Measurements from ENCODE around the gene FSTL5.

Gene FSTL5

DNA sequence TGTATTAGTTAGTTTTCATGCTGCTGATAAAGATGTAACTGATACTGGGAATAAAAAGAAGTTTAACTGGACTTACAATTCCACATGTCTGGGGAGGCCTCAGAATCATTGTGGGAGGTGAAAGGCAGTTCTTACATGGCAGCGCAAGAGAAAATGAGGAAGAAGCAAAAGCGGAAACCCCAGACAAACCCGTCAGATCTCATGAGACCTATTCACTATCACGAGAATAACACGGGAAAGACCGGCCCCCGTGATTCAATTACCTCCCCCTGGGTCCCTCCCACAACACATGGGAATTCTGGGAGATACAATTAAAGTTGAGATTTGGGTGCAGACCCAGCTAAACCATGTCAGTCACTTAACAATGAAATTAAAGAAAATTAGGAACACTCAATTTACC lies 499.1 kb downstream of the FSTL5 start:
- no peaks in the 10 kb centered on the region for H3K9me3 ChIP-seq (replicated peaks; ENCODE audit: insufficient read depth, low read length)
- TF ChIP-seq CTCF (IDR thresholded peaks at IDR 0.05; ENCODE audit: low read length) = no peak
- H3K36me3 ChIP-seq (replicated peaks; ENCODE audit: insufficient read depth, low read length) = no peaks in the 10 kb centered on the region
- H3K27me3 ChIP-seq (replicated peaks; ENCODE audit: insufficient read depth, low read length) = no peaks in the 10 kb centered on the region
- no peaks in the 10 kb centered on the region for H3K9me2 ChIP-seq (replicated peaks; ENCODE audit: insufficient read depth, low read length)
- H3K4me1 ChIP-seq (ENCODE audit: low read length) = no peaks in the 10 kb centered on the region
- no peak overlapping the region for H2AFZ ChIP-seq (ENCODE audit: low read length)
- DNase-seq = no peak
- no peak overlapping the region for H3K9ac ChIP-seq (ENCODE audit: low read length)
- no peaks in the 10 kb centered on the region for H3F3A ChIP-seq (ENCODE audit: insufficient read depth, low read length)
- no peak overlapping the region for H3K4me2 ChIP-seq (ENCODE audit: low read depth, low read length)
- H3K4me3 ChIP-seq (ENCODE audit: low read length) = no peak overlapping the region
- no peak overlapping the region for H3K27ac ChIP-seq (ENCODE audit: low read length)
- no peaks in the 10 kb centered on the region for H4K20me1 ChIP-seq (ENCODE audit: insufficient read depth, low read length)
- H3K79me2 ChIP-seq (ENCODE audit: low read length) = no peaks in the 10 kb centered on the region

DNA sequence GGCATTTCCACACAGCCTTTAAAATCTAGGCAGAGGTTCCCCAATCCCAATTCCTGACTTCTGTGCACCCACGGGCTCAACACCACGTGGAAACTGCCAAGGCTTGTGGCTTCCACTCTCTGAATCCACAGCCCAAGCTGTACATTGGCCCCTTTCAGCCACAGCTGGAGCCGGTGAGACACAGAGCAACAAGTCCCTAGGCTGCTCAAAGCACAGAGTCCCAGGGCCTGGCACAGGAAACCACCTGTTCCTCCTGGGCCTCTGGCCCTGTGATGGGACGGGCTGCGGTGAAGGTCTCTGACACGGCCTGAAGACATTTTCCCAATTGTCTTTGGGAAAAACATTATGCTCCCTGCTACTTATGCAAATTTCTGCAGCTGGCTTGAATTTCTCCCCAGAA lies 500.0 kb downstream of the FSTL5 start:
- no peak overlapping the region for H3K9ac ChIP-seq (ENCODE audit: low read length)
- H3K36me3 ChIP-seq (replicated peaks; ENCODE audit: insufficient read depth, low read length) = no peaks in the 10 kb centered on the region
- no peaks in the 10 kb centered on the region for H3K9me3 ChIP-seq (replicated peaks; ENCODE audit: insufficient read depth, low read length)
- no peak overlapping the region for H3K4me3 ChIP-seq (ENCODE audit: low read length)
- H3K79me2 ChIP-seq (ENCODE audit: low read length) = no peaks in the 10 kb centered on the region
- TF ChIP-seq CTCF (IDR thresholded peaks at IDR 0.05; ENCODE audit: low read length) = no peak
- TF ChIP-seq EZH2 (optimal IDR thresholded peaks at IDR 0.05; ENCODE audit: low read depth, low read length) = no peak
- no peak for TF ChIP-seq EZH2phosphoT487 (IDR thresholded peaks at IDR 0.05; ENCODE audit: low read length)
- H3K27ac ChIP-seq (ENCODE audit: low read length) = no peak overlapping the region
- no peak for DNase-seq
- H2AFZ ChIP-seq (ENCODE audit: low read length) = no peak overlapping the region
- no peaks in the 10 kb centered on the region for H3K27me3 ChIP-seq (replicated peaks; ENCODE audit: insufficient read depth, low read length)
- H3K9me2 ChIP-seq (replicated peaks; ENCODE audit: insufficient read depth, low read length) = no peaks in the 10 kb centered on the region
- H3F3A ChIP-seq (ENCODE audit: insufficient read depth, low read length) = no peaks in the 10 kb centered on the region
- H4K20me1 ChIP-seq (ENCODE audit: insufficient read depth, low read length) = no peaks in the 10 kb centered on the region
- no peaks in the 10 kb centered on the region for H3K4me1 ChIP-seq (ENCODE audit: low read length)
- no peak overlapping the region for H3K4me2 ChIP-seq (ENCODE audit: low read depth, low read length)

- H3K79me2 ChIP-seq (ENCODE audit: low read length) = no peaks in the 10 kb centered on the region
- no peaks in the 10 kb centered on the region for H4K20me1 ChIP-seq (ENCODE audit: insufficient read depth, low read length)
- no peaks in the 10 kb centered on the region for H3K9me2 ChIP-seq (replicated peaks; ENCODE audit: insufficient read depth, low read length)
- H3K36me3 ChIP-seq (replicated peaks; ENCODE audit: insufficient read depth, low read length) = no peaks in the 10 kb centered on the region
- H3F3A ChIP-seq (ENCODE audit: insufficient read depth, low read length) = no peaks in the 10 kb centered on the region
- TF ChIP-seq EZH2 (optimal IDR thresholded peaks at IDR 0.05; ENCODE audit: low read depth, low read length) = no peak
- TF ChIP-seq CTCF (IDR thresholded peaks at IDR 0.05; ENCODE audit: low read length) = no peak
- no peak for TF ChIP-seq EZH2phosphoT487 (IDR thresholded peaks at IDR 0.05; ENCODE audit: low read length)
- H2AFZ ChIP-seq (ENCODE audit: low read length) = no peak overlapping the region
- no peak overlapping the region for H3K4me3 ChIP-seq (ENCODE audit: low read length)
- H3K4me2 ChIP-seq (ENCODE audit: low read depth, low read length) = no peak overlapping the region
- no peak for DNase-seq
- H3K27me3 ChIP-seq (replicated peaks; ENCODE audit: insufficient read depth, low read length) = no peaks in the 10 kb centered on the region
- H3K27ac ChIP-seq (ENCODE audit: low read length) = no peak overlapping the region
- H3K4me1 ChIP-seq (ENCODE audit: low read length) = 0 out of 2 replicates have a peak, but pooled peaks cover under 1% of the 10 kb centered on the region
- no peak overlapping the region for H3K9ac ChIP-seq (ENCODE audit: low read length)
- H3K9me3 ChIP-seq (replicated peaks; ENCODE audit: insufficient read depth, low read length) = no peaks in the 10 kb centered on the region
Observed at GRCh38 chr4:161658676-161659075, 505.1 kb downstream of the FSTL5 start.
